NCI-H128 (cell line): ENCODE data around the gene SLC7A8.
"Not testable (repeated sequence)": the region's sequence is repeated elsewhere in the genome, so short reads cannot be mapped to it uniquely, and the experiment has no call there.

Source experiments
- DNase-seq: peaks from one replicate; lab custom pipeline; 2025; ENCODE audit not compliant: unreplicated experiment; lab: John Stamatoyannopoulos, UW

Gene SLC7A8

DNA sequence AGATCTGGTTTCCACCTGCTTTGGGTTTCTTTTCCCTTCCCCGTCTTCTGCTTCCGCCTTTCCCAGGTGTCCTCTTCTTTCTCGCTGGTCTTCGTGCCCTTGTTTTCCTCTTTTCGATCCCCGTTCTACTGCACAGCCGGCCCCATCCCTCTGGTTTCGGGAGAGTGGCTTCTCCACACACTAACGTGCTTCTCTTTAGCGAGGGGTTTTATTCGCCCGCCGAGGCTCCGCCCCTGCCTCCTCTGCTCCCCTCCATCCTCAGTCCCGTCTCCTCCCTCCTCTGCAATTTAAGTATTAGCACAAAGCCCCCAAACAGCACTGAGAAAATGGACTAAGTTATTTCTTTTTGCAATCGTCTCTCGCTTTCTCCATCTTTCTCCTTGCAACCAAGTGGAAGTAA is at the start of gene SLC7A8:
SLC7A8 (minus strand) TSS at position 182 of the 400 bp plus-strand sequence. CDS start 746 bp downstream, outside the sequence.
- DNase-seq: no peak

DNA sequence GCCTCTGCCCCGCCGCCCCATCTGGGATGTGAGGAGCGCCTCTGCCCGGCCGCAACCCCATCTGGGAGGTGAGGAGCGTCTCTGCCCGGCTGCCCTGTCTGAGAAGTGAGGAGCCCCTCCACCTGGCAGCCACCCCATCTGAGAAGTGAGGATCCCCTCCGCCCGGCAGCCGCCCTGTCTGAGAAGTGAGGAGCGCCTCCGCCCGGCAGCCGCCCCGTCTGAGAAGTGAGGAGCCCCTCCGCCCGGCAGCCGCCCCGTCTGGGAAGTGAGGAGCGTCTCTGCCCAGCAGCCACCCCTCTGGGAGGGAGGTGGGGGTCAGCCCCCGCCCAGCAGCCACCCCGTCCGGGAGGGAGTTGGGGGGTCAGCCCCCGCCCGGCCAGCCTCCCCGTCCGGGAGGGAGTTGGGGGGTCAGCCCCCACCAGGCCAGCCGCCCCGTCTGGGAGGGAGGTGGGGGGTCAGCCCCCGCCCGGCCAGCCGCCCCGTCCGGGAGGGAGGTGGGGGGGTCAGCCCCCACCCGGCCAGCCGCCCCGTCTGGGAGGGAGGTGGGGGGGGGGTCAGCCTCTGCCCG is 48.9 kb upstream of the SLC7A8 start:
- not testable (repeated sequence) for DNase-seq

DNA sequence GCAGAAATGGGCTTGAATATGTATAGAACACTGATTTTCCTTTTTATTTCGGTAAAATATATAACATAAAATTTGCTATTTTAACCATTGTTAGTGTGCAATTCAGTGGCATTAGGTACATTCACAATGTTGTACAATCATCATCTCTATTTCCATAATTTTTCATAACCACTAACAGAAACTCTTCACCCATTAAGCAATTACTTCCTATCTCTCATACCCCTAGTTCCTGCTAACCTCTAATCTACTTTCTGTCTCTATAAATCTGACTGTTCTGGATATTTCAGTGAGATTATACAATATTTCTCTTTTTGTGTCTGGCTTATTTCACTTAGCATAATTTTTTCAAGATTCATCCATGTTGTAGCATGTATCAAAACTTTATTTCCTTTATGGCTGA is 45.4 kb upstream of the SLC7A8 start:
- DNase-seq: no peak

DNA sequence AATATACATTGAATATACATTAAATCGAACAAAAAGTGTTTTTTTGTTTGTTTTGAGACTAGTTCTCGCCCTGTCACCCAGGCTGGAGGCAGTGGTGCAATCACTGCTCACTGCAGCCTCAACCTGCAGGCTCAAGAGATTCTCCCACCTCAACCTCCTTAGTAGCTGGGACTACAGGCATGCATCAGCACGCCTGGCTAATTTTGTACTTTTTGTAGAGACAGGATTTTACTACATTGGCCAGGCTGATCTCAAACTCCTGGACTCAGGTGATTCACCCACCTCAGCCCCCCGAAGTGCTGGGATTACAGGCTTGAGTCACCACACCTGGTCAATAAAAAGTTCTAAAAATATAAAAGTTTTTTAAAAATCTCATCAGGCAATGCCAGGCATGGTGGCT is 44.1 kb upstream of the SLC7A8 start:
- DNase-seq: no peak

DNA sequence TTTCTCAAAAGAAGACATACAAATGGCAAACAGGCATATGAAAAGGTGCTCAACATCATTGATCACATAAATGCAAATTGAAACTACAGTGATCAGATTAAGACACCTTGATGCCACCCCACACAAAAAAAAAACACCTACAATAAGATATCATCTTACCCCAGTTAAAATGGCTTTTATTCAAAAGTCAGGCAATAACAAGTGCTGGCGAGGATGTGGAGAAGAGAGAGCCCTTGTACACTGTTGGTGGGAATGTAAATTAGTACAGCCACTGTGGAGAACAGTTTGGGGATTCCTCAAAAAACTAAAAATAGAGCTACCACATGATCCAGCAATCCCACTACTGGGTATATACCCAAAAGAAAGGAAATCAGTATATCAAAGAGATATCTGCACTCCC is 41.5 kb upstream of the SLC7A8 start:
- not testable (repeated sequence) for DNase-seq

DNA sequence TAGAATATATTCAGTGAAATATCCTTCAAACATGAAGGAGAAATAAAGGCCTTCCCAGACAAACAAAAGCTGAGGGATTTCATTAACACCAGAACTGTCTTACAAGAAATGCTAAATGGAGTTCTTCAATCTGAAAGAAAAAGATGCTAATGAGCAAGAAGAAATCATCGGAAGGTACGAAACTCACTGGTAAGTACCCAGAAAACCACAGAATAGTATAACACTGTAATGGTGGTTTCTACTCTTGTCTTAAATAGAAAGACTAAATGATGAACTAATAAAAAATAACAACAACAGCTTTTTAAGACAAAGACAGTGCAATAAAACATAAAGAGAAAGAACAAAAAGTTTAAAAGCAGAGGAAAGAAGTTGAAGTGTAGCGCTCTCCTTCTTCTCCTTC is 35.6 kb upstream of the SLC7A8 start:
- DNase-seq: no peak

DNA sequence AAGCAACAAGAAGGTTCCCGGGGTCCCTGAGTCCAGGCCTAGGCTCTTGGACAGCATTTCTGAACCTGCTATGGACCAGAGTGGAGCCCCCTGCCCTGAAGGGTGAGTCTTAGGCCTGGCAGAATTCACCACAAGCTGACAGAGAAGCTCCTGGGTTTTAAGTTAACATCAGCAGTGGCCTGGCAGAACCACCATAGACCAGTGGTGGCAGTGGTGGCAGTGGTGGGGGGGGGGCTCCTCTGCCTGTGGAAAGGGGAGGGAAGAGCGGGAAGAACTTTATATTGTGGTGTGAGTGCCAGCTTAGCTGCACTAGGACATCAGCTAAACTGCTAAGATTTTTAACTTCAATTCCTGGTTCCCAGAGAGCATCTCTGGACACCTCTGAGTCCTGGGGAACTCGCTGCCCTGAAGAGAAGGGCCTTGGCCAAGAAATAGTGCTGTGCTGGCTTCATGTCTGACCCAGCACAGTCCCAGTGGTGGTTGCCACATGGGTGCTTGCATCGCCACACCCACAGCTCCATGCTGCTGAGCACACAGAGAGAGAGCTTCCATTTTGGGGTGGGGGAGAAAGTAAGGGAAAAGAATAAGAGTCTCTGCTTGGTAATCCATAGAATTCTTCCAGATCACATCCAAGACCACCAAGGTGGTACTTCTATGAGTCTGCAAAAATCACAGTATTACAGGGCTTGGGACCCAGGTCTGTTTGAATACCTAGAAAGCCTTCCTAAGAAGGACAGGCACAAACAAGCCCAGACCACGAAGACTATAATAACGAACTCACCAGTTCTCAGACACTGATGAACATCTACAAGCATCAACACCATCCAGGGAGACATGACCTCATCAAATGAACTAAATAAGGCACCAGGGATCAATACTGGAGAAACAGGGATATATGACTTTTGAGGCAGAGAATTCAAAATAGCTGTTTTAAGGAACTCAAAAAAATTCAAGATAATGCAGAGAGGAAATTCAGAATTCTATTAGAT is 33.9 kb upstream of the SLC7A8 start:
- no peak for DNase-seq

DNA sequence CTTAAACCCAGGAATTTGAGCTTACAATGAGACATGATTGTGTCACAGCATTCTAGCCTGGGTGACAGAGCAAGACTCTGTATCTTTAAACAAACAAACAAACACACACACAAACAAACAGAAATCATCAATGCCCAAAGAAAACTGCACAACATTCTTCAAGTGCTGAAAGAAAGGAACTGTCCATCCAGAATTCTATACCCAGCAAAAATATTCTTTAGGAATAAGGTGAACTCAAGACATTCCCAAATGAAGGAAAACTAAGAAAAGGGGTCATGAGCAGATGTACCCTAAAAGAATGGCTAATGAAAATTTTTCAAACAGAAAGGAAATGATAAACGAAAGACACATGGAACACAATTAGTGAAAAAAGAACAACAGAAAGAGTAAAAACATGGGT is 32.0 kb upstream of the SLC7A8 start:
- no peak for DNase-seq

DNA sequence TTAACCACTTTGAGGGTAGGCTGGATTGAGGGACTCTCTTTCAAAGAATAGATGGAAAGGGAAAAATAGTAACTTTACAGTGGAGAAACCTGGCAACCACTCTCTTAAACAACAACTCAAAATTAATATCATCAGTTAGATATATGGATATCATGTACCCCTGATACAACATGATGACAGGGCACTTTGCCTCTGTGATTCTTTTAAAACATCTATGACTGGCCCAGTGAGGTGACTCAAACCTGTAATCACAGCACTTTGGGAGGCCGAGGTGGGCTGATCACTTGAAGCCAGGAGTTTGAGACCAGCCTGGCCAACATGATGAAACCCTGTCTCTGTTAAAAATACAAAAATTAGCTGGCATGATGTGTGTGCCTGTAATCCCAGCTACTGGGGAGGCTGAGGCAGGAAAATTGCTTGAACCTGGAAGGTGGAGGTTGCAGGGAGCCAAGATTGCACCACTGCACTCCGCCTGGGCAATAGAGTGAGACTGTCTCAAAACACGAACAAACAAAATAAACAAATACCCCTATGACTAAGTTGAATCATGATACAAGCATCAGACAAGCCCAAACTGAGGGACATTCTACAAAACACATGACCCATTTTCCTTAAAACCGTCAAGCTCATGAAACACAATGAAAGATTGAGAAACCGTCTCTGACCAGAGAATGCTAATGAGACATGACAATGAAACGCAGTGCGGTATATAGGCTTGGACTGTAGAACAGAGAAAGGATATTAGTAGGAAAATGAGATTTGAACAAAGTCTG is 26.4 kb upstream of the SLC7A8 start:
- no peak for DNase-seq

DNA sequence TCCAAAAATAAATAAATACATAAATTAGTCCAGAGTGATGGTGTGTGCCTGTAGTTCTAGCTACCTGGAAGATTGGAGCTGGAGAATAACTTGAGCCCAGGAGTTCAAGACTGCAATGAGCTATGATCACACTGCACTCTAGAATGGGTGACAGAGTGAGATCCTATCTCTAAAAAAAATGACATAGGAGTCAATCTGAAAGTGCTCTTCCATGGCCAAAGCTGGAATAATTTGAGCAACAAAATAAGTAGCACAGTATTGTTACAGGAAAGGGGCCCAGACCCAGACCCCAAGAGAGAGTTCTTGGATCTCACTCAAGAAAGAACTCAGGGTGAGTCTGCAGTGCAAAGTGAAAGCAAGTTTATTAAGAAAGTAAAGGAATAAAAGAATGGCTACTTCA is 24.9 kb upstream of the SLC7A8 start:
- DNase-seq: no peak

DNA sequence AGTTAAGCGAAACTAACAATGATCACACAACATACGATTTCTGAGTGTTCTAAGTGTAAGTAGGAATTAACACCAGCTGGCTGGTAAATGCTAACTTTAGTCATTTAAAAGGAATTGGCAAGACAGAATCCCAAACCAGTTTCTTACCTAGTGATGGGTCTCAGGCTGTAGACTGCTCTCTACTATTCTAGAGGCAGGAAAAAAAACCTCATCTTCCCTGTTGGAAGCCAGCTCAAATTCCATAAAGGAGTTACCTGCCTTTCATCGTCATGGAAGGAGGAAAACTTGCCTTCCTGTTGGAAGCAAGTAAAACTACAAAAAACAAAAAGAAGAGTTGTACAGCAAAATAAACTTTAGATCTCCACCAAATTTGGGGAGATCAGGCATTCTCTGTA is 23.7 kb upstream of the SLC7A8 start:
- DNase-seq: no peak

DNA sequence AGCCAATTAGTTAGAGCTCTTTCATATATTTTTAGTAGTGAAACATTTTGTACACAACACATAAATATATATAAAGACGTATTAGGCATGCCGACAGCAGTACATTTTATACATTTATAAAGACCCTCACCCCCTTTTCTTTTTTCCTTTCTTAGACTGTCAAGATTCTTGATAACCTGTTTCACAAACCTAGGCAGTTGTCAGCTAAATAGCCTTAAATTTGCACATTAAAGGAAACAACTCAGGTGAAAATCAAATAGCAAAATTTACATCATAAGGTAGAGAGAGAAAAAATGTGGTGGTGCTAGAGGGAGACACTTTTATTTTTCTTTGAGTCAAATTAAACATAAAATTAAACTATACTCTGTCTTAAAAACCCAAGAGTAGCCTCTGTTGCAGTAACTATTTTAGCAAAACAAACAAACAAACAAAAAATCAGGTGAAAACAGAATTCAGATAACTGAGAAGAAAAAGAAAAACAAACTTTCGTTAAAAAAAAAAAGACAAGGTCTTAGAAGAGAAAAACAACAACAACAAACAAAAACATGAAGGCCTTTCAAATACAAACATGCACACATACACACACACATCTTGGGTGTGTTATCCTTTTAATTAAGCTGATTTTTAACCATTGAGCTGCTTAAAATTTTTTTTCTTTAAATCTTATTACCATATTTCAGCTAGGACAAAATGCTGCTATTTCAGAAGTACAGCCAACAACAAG is 23.1 kb upstream of the SLC7A8 start:
- no peak for DNase-seq

DNA sequence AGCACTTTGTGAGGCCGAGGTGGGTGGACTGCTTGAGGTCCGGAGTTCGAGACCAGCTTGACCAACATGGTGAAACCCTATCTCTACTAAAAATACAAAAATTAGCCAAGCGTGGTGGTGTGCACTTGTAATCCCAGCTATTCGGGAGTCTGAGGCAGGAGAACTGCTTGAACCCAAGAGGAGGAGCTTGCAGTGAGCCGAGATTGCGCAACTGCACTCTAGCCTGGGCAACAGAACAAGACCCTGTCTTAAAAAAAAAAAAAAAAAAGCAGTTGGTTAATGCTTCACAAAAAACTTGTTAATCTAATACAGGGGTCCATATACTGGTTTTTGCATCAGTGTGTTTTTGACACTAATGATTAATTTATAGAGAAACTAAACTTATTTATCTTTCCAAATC is 18.5 kb upstream of the SLC7A8 start:
- DNase-seq: no peak

DNA sequence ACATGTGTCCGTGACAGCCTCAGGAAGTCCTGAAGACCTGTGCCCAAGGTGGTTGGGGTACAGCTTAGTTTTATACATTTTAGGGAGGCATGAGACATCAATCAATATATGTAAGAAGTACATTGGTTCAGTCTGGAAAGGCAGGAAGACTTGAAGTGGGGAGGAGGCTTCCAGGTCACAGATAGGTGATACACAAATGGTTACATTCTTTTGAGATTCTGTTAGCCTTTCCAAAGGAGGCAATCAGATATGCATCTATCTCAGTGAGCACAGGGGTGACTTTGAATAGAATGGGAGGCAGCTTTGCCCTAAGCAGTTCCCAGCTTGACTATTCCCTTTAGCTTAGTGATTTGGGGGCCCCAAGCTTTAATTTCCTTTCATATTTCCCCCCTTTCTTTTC is 15.7 kb upstream of the SLC7A8 start:
- DNase-seq: not testable (repeated sequence)

DNA sequence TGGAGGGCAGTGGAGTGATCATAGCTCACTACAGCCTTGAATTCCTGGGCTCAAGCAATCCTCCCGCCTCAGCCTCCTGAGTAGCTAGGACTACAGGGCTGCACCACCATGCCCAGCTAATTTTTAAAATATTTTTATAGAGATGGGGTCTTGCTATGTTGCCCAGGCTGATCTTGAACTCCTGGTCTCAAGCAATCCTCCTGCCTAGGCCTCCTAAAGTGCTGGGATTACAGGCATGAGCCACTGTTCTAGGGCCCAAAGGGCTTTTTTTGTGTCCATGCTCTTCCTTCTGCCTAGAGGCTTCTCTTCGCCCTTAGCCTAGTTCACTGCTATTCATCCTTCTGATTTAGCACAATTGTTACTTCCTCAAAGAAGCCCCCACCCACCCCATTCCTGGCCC is 13.0 kb upstream of the SLC7A8 start:
- not testable (repeated sequence) for DNase-seq

DNA sequence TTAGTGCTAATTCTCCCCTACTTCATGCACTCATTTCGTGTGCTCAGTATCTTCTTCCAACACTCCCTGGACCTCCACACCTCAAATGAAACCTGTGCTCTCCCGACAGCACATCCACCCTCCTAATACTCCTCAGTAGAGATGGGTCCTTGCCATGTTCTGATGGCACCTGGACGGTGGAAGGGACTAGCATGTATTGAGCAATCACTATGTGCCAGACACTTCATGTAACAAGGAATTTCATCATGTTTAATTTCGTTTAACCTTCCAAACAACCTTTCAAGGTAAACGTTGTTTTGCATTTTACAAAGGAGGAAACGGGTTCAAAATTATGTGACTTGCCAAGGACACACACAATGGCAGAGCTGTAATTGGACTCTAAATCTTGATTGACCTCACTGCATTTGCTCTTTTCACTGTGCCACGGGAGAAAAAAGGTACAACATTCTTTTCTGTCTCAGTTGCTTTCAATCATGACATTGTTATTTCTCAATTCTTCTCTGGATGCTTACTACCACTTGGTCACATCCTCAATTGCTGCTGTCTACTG is 12.2 kb upstream of the SLC7A8 start:
- DNase-seq: no peak

DNA sequence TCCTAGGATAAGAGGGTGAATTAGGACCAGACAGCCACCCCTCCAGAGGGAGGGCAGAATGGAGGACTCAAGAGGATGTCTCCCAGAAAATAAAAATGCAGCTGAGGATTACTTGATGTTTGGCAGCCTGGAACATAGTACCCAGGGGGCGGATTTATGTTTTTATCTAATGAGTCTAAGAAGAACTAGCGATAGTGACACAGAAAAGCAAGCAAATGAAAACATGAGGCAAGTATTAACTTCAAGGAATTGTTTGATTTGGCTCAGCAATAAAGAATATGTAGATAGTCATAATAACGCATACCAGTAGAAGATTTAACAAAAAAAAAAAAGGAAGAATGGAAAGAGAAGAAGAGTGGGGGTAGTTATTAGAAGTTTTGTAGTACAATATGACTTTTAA is 10.0 kb upstream of the SLC7A8 start:
- DNase-seq: no peak

DNA sequence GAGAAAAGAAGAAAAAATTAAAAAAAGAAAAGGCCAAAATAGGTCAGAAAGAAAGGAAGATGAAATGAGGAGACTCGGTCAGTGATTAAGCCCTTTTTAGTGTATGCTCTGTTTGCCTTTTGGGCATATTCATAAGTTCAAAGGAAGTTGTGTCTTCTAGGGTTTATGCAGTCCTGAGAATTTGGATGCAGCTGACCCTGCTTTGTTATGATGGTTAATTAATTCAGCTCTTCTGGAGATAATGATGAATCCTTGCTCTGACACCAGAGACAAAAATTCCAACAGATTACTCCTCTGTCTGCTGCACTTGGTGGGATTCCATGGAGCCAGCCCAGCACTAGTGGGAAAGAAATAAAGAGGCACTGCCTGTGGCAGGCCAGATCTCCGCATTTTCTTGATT is 4.5 kb upstream of the SLC7A8 start:
- DNase-seq: no peak

DNA sequence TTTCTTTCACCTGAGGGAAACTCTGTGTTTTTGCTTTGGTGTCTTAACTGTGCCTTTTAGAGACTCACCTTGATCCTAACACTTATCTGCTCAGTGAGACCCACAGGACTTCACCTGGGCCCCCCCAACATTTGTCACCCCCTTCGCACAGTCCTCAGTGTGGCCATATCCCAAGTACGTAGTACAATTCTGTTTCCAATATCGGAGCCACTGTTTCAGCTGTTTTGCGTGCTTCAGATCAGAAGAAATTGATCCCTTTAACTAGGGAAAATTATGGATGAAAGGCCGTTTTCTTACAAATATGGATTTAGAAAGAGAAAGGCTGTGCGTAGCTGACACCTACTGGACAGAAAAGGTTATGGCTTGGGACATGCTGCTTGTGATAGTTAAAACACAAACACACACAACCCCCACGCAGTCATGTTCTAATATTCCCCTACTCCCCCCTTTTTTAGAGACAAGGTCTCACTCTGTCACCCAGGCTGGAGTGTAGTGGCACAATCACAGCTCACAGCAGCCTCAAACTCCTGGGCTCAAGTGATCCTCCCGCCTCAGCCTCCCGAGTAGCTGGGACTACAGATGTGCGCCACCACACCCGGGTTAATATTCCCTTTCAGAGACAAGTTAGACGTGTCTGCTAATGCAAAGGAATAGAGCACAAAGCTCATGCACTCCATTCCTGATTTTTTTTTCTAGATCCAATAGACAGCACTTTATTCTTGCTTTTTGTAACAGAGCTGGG is 3.6 kb upstream of the SLC7A8 start:
- no peak for DNase-seq

DNA sequence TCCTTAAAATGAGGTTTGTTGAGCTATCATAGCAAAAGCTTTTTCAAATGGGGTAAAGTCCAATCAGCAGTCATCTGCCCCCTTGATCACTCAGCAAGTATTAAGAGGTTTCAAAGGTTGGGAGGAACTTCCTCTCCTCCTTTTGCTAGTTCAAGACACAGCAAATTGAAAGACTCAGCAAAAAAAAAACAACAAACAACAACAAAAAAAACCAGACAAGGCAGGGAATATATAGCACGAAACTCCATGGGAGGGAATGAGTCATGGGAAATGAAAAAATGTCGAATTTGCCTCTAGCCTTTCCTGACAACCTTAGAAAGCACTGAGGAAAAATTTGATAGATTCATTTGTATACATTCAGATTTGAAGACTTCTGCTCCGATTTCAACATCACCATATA is 1.6 kb upstream of the SLC7A8 start:
- DNase-seq: no peak
